ENCODE data around the gene MRPL32.

The MRPL32 gene

DNA sequence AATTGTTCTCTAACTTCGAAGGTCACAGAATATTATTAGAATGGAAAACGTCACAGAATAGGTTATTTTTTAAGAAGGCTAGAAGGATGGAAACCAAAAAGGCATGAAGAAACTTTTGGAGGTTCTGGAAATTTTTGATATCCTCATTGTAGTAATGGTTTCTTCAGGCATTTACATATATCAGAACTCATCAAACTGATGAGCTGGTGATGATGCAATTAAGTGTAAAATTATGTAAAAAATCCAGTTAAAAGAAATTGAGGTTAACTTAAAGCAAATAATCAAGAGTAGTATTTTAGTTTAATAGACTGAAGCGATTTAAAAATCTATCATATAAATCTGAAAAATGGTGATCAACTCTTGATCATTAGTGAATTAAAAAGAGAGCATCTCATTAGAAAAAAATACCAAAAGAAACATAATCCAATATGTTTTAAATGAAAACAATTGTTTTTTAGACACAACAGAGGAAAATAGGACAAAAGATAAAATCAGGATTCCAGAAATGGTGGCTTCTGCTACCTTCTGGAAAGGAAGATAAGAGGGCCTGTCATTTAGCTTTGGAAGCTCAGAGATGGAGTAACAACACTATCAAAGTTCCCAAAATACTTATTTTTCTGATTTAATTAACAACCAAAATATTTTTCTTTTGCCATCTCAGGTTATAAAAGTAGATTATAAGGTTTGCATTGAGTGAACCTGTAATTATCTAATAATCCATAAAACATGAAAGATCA is 10.0 kb upstream of the MRPL32 start:
- no peak overlapping the region for H3K9ac ChIP-seq (ENCODE audit: low read length)
- H3K4me3 ChIP-seq (ENCODE audit: insufficient read depth, low read length, poor library complexity, severe bottlenecking) = no peak overlapping the region
- H3K27ac ChIP-seq (ENCODE audit: low read depth, low read length) = no peak overlapping the region
- no peaks in the 10 kb centered on the region for H3F3A ChIP-seq (ENCODE audit: insufficient read depth)
- H3K4me2 ChIP-seq (ENCODE audit: low read depth, low read length, poor library complexity, severe bottlenecking) = no peak overlapping the region
- H4K20me1 ChIP-seq (ENCODE audit: low read depth, low read length) = 0 out of 2 replicates have a peak, but pooled peaks cover 4% of the 10 kb centered on the region
- no peak overlapping the region for H2AFZ ChIP-seq (ENCODE audit: low read depth, low read length, severe bottlenecking)
- H3K79me2 ChIP-seq (ENCODE audit: insufficient read depth, low read length) = peaks cover 17% of the 10 kb centered on the region
- no peaks in the 10 kb centered on the region for H3K9me3 ChIP-seq (ENCODE audit: insufficient read depth, low read length)
- no peaks in the 10 kb centered on the region for H3K27me3 ChIP-seq (ENCODE audit: low read length)
- no peaks in the 10 kb centered on the region for H3K9me2 ChIP-seq (replicated peaks; ENCODE audit: insufficient read depth, low read length)
- TF ChIP-seq, protein P1, sequence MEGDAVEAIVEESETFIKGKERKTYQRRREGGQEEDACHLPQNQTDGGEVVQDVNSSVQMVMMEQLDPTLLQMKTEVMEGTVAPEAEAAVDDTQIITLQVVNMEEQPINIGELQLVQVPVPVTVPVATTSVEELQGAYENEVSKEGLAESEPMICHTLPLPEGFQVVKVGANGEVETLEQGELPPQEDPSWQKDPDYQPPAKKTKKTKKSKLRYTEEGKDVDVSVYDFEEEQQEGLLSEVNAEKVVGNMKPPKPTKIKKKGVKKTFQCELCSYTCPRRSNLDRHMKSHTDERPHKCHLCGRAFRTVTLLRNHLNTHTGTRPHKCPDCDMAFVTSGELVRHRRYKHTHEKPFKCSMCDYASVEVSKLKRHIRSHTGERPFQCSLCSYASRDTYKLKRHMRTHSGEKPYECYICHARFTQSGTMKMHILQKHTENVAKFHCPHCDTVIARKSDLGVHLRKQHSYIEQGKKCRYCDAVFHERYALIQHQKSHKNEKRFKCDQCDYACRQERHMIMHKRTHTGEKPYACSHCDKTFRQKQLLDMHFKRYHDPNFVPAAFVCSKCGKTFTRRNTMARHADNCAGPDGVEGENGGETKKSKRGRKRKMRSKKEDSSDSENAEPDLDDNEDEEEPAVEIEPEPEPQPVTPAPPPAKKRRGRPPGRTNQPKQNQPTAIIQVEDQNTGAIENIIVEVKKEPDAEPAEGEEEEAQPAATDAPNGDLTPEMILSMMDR (IDR thresholded peaks at IDR 0.05; ENCODE audit: insufficient read depth, low read length, poor library complexity, severe bottlenecking) = no peak
- TF ChIP-seq EZH2phosphoT487 (conservative IDR thresholded peaks at IDR 0.05; ENCODE audit: low read length) = no peak
- peaks cover 79% of the 10 kb centered on the region for H3K36me3 ChIP-seq (ENCODE audit: low read length)

DNA sequence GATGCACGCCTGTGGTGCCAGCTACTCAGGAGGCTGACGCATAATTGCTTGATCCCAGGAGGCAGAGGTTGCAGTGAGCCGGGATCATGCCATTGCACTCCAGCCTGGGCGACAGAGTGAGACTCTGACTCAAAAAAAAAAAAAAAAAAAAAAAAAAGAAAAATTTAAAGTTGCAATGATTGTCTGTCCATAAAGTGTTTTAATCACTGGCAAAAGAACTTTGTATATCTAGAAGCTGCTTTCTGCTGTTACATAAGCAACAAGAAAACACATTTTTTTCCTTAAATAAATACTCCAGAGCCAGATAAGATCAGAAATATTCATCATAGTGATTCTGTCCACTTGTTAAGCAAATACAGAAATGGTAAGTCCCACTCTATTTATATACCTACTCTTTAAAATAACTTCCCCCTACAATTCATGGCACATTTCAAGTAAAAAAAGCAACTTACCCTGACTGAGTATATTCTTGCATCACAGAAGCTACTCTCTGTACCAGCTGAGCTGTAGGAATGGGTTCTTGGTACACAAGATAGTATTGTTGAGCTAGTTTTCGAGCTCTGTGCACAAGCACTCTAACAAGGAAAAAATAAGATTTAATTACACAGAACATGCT is 7.8 kb upstream of the MRPL32 start:
- Histone ChIP-seq H3K36me3 (ENCODE audit: low read length) (peaks cover 75% of the 10 kb centered on the region), H3F3A (ENCODE audit: insufficient read depth) (no peaks in the 10 kb centered on the region), H3K9me3 (ENCODE audit: insufficient read depth, low read length) (no peaks in the 10 kb centered on the region), H4K20me1 (ENCODE audit: low read depth, low read length) (peaks cover 15% of the 10 kb centered on the region; the same call in 1 of the 2 replicates), H3K9me2 (replicated peaks; ENCODE audit: insufficient read depth, low read length) (no peaks in the 10 kb centered on the region), H3K9ac (ENCODE audit: low read length) (no peak overlapping the region), H3K4me2 (ENCODE audit: low read depth, low read length, poor library complexity, severe bottlenecking) (no peak overlapping the region), H3K79me2 (ENCODE audit: insufficient read depth, low read length) (peaks cover 38% of the 10 kb centered on the region), H2AFZ (ENCODE audit: low read depth, low read length, severe bottlenecking) (no peak overlapping the region), H3K4me3 (ENCODE audit: insufficient read depth, low read length, poor library complexity, severe bottlenecking) (no peak overlapping the region), H3K27me3 (ENCODE audit: low read length) (no peaks in the 10 kb centered on the region), H3K27ac (ENCODE audit: low read depth, low read length) (no peak overlapping the region)
- TF ChIP-seq EZH2phosphoT487 (conservative IDR thresholded peaks at IDR 0.05; ENCODE audit: low read length) = no peak
- TF ChIP-seq, protein P1 (IDR thresholded peaks at IDR 0.05; ENCODE audit: insufficient read depth, low read length, poor library complexity, severe bottlenecking) = no peak

DNA sequence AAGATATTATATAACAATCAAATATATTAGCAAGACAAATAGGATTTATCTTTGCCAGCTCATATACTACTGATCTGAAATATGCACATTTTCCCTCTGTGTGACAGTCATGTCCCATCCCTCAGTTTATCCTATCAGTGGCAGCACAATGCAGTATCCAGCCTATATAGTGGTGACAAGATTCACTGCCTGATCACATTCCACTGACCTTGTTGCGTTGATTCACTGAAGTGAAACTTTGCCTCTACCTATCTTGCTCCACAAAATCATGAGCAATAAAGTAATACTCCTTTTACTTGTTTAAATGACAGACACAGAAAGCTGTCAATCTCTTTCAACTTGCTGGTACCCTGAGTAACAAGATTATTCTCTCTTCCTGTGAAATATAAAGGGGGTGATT is 6.5 kb upstream of the MRPL32 start:
- Histone ChIP-seq H3F3A (ENCODE audit: insufficient read depth) (no peaks in the 10 kb centered on the region), H3K9ac (ENCODE audit: low read length) (no peak overlapping the region), H3K4me3 (ENCODE audit: insufficient read depth, low read length, poor library complexity, severe bottlenecking) (no peak overlapping the region), H3K79me2 (ENCODE audit: insufficient read depth, low read length) (peaks cover 51% of the 10 kb centered on the region), H3K36me3 (ENCODE audit: low read length) (peaks cover 62% of the 10 kb centered on the region), H3K9me3 (ENCODE audit: insufficient read depth, low read length) (no peaks in the 10 kb centered on the region), H4K20me1 (ENCODE audit: low read depth, low read length) (peaks cover 19% of the 10 kb centered on the region; the same call in 1 of the 2 replicates), H3K27ac (ENCODE audit: low read depth, low read length) (no peak overlapping the region), H3K27me3 (ENCODE audit: low read length) (no peaks in the 10 kb centered on the region), H3K9me2 (replicated peaks; ENCODE audit: insufficient read depth, low read length) (no peaks in the 10 kb centered on the region), H2AFZ (ENCODE audit: low read depth, low read length, severe bottlenecking) (no peak overlapping the region), H3K4me2 (ENCODE audit: low read depth, low read length, poor library complexity, severe bottlenecking) (no peak overlapping the region)
- TF ChIP-seq, protein P1 (IDR thresholded peaks at IDR 0.05; ENCODE audit: insufficient read depth, low read length, poor library complexity, severe bottlenecking) = no peak
- TF ChIP-seq EZH2phosphoT487 (conservative IDR thresholded peaks at IDR 0.05; ENCODE audit: low read length) = no peak
